IMR-90 (cell line): Measurements from ENCODE around the gene GATD1.

Experiments
- CEBPB ChIP-seq: IDR thresholded peaks from 2 replicates; pipeline ENCODE4 v1.6.1; 2012; ENCODE audit warnings: low read depth, low read length, improper control_type of control experiment
- CTCF ChIP-seq: conservative IDR thresholded peaks from 2 replicates; pipeline ENCODE4 v1.5.1; 2012; ENCODE audit warnings: mild to moderate bottlenecking, low read depth, low read length, improper control_type of control experiment
- FOS ChIP-seq: fragments of 150-350 bp; IDR thresholded peaks from 2 replicates; pipeline ENCODE4 v1.6.1; 2016; ENCODE audit warnings: low read depth, low read length
- MAFK ChIP-seq: IDR thresholded peaks from 2 replicates; pipeline ENCODE4 v1.6.1; 2012; ENCODE audit warnings: low read depth, low read length, improper control_type of control experiment
- MXI1 ChIP-seq: IDR thresholded peaks from 2 replicates; pipeline ENCODE4 v1.6.1; 2012; ENCODE audit warnings: low read depth, mild to moderate bottlenecking, low read length, moderate library complexity, borderline replicate concordance
- POLR2A ChIP-seq: IDR thresholded peaks from 2 replicates; pipeline ENCODE4 v1.6.1; 2012; ENCODE audit warnings: mild to moderate bottlenecking, low read depth, low read length
- RAD21 ChIP-seq: IDR thresholded peaks from 2 replicates; pipeline ENCODE4 v1.6.1; 2012; ENCODE audit warnings: low read length, improper control_type of control experiment
- RCOR1 ChIP-seq: IDR thresholded peaks from 2 replicates; pipeline ENCODE4 v1.6.1; 2012; ENCODE audit warnings: mild to moderate bottlenecking, low read length, improper control_type of control experiment; ENCODE audit not compliant: insufficient replicate concordance
- RFX5 ChIP-seq: IDR thresholded peaks from 2 replicates; pipeline ENCODE4 v1.8.0; 2012; ENCODE audit warnings: low read depth, mild to moderate bottlenecking, low read length, moderate library complexity
- SMC3 ChIP-seq: fragments of 150-350 bp; IDR thresholded peaks from 2 replicates; pipeline ENCODE4 v1.6.1; 2016; ENCODE audit warnings: low read depth, mild to moderate bottlenecking, antibody characterized with exemption, low read length, moderate library complexity
- USF2 ChIP-seq: fragments of 150-350 bp; IDR thresholded peaks from 2 replicates; pipeline ENCODE4 v1.6.1; 2017; ENCODE audit warnings: mild to moderate bottlenecking, antibody characterized with exemption, low read length, low read depth

- no peak for TF ChIP-seq CEBPB
- no peak for TF ChIP-seq POLR2A
- no peak for TF ChIP-seq CTCF
- no peak for TF ChIP-seq MAFK
- no peak for TF ChIP-seq RCOR1
- no peak for TF ChIP-seq RAD21
- TF ChIP-seq SMC3: no peak
- no peak for TF ChIP-seq FOS
- no peak for TF ChIP-seq MXI1
- no peak for TF ChIP-seq USF2
- no peak for TF ChIP-seq RFX5
Measured at GRCh38 chr11:724049-724777, 53.1 kb downstream of the GATD1 start.
